Activated B cell treated with CpG ODN at 0.5 μM for 24 hours (primary cell): ENCODE measurements around the gene GLIPR1. TPM values are rescaled to one million over a fixed set of nuclear protein-coding genes. Genes with fewer than 3 reads are reported as not detected.
"Not testable (repeated sequence)": the region's sequence is repeated elsewhere in the genome, so short reads cannot be mapped to it uniquely, and the experiment has no call there.

Source experiments
- ATAC-seq: fragments of 200-7000 bp; cut with Tn5 transposase; one replicate; pipeline ENCODE4 v1.10.0; 2021; ENCODE audit warnings: low read depth, mild to moderate bottlenecking, moderate library complexity
- CTCF ChIA-PET: fragments of 350-600 bp; sonication (Branson Sonifier 250); formaldehyde crosslinking; loops from one replicate; lab custom pipeline; 2021; ENCODE audit warnings: antibody characterized with exemption; lab: Charles Lee
- POLR2A ChIA-PET: fragments of 350-600 bp; sonication (Branson Sonifier 250); formaldehyde crosslinking; loops from one replicate; lab custom pipeline; 2021; ENCODE audit warnings: antibody characterized with exemption; lab: Charles Lee
- DNase-seq: peaks from one replicate; pipeline ENCODE4 v3.0.0; 2022
- H3K27ac Mint-ChIP-seq: one replicate; pipeline ENCODE4 v1.8.0; 2020; ENCODE audit warnings: mixed read lengths
- H3K27me3 Mint-ChIP-seq: one replicate; pipeline ENCODE4 v1.8.0; 2021; ENCODE audit warnings: mixed read lengths
- H3K36me3 Mint-ChIP-seq: one replicate; pipeline ENCODE4 v1.8.0; 2021; ENCODE audit warnings: low read depth, mixed read lengths
- H3K4me1 Mint-ChIP-seq: one replicate; pipeline ENCODE4 v1.8.0; 2021; ENCODE audit warnings: mixed read lengths
- H3K4me3 Mint-ChIP-seq: one replicate; pipeline ENCODE4 v1.8.0; 2020; ENCODE audit warnings: mild to moderate bottlenecking, mixed read lengths
- H3K9me3 Mint-ChIP-seq: one replicate; pipeline ENCODE4 v1.8.0; 2020; ENCODE audit warnings: mixed read lengths
- CTCF ChIP-seq: fragments of 200-600 bp; IDR thresholded peaks from one replicate; pipeline ENCODE4 v1.8.0; 2022; ENCODE audit warnings: antibody characterized with exemption, mild to moderate bottlenecking
- intact Hi-C: fragments of 100-400 bp; cut with micrococcal nuclease; formaldehyde crosslinking; loops from one replicate; pipeline ENCODE4 v1.15.1; 2024
- total RNA-seq: library from RNA; stranded (reverse); gene quantifications from 2 replicates; pipeline ENCODE4 v1.2.3, GENCODE V29; 2022

The GLIPR1 gene
- total RNA-seq, 1 donor from 2014 or later, result 45.4 TPM

- no peak for TF ChIP-seq CTCF
- Mint-ChIP-seq H3K27me3 (no peaks in the 10 kb centered on the region), H3K4me1 (peaks cover 27% of the 10 kb centered on the region), H3K36me3 (peaks cover 25% of the 10 kb centered on the region), H3K4me3 (peak within 1 kb of the TSS; percentile 99), H3K9me3 (no peaks in the 10 kb centered on the region), H3K27ac (peak within 1 kb of the TSS; percentile 99)
- intact Hi-C loops, result loop anchor here (1.0 to 2.0 kb wide), 10 partner anchors 30 to 1253 kb away; partner anchors contain the start of genes ATXN7L3B, BBS10, GLIPR1L2 and NAP1L1
- ATAC-seq (peak; percentile 96), DNase-seq (peak; percentile 72)
- CTCF ChIA-PET, result interaction anchor here (0.9 to 2.9 kb wide), 8 partner anchors 11 to 837 kb away, joined by 3 to 10 read pairs (median 4); partner anchors contain the start of genes BBS10 and GLIPR1L1
- POLR2A ChIA-PET, result interaction anchor here (0.7 to 2.0 kb wide), 15 partner anchors 10 to 1252 kb away, joined by 3 to 41 read pairs (median 5); partner anchors contain the start of genes BBS10, GLIPR1, GLIPR1L2 and NAP1L1
These were observed 30.8 kb downstream of the GLIPR1 start, which contains the start of gene KRR1 for GRCh38 chr12:75511116-75512048. Gene KRR1, minus strand, starts transcription at chr12:75511609. Its CDS starts 12 bp downstream, at chr12:75511597.

- CTCF ChIA-PET, ATAC-seq: not testable (repeated sequence)
- intact Hi-C loops, result loop anchor here (10.0 kb wide), 1 partner anchor 394 kb away; no protein-coding TSS in a partner anchor
These were observed 40.7 kb downstream of the GLIPR1 start for GRCh38 chr12:75521224-75521623.

GRCh38 chr12:75522124-75522523 is 41.6 kb downstream of the GLIPR1 start:
- H3K9me3 Mint-ChIP-seq, H3K4me3 Mint-ChIP-seq, H3K36me3 Mint-ChIP-seq, POLR2A ChIA-PET, CTCF ChIA-PET, H3K27ac Mint-ChIP-seq, H3K4me1 Mint-ChIP-seq, ATAC-seq, DNase-seq: not testable (repeated sequence)
- peaks cover 27% of the 10 kb centered on the region for H3K27me3 Mint-ChIP-seq
- intact Hi-C loops, result loop anchor here (10.0 kb wide), 1 partner anchor 393 kb away; no protein-coding TSS in a partner anchor

More at GRCh38 chr12:75521224-75521623, 40.7 kb downstream of the GLIPR1 start:
- peaks cover 27% of the 10 kb centered on the region for H3K27me3 Mint-ChIP-seq
- H3K4me3 Mint-ChIP-seq, DNase-seq, H3K36me3 Mint-ChIP-seq, H3K9me3 Mint-ChIP-seq, H3K4me1 Mint-ChIP-seq, H3K27ac Mint-ChIP-seq, POLR2A ChIA-PET: not testable (repeated sequence)

GRCh38 chr12:75525263-75525662 is 44.7 kb downstream of the GLIPR1 start:
- no peaks in the 10 kb centered on the region for H3K9me3 Mint-ChIP-seq
- no peak for TF ChIP-seq CTCF
- no peak for ATAC-seq
- H3K4me1 Mint-ChIP-seq, result peaks cover 6% of the 10 kb centered on the region
- intact Hi-C loops, result loop anchor here (5.0 to 10.0 kb wide), 2 partner anchors 390 to 822 kb away; partner anchors contain the start of gene BBS10
- H3K27ac Mint-ChIP-seq, result no peak overlapping the region
- CTCF ChIA-PET, result interaction anchor here (0.8 to 6.1 kb wide), 3 partner anchors 512 to 1062 kb away, joined by 3 to 121 read pairs (median 3); no protein-coding TSS in a partner anchor
- H3K4me3 Mint-ChIP-seq, result no peak overlapping the region
- H3K36me3 Mint-ChIP-seq, result no peaks in the 10 kb centered on the region
- POLR2A ChIA-PET, result no interaction called here
- peaks cover 30% of the 10 kb centered on the region for H3K27me3 Mint-ChIP-seq
- no peak for DNase-seq

- no peak overlapping the region for H3K4me3 Mint-ChIP-seq
- ATAC-seq (peak; percentile 74), DNase-seq (no peak)
- intact Hi-C loops, result loop anchor here (1.0 to 10.0 kb wide), 6 partner anchors 388 to 1059 kb away; partner anchors contain the start of gene BBS10
- no peaks in the 10 kb centered on the region for H3K36me3 Mint-ChIP-seq
- CTCF ChIA-PET, result interaction anchor here (0.6 to 6.1 kb wide), 21 partner anchors 13 to 1061 kb away, joined by 3 to 121 read pairs (median 4); partner anchors contain the start of genes BBS10 and PHLDA1
- H3K4me1 Mint-ChIP-seq, result peaks cover 6% of the 10 kb centered on the region
- H3K9me3 Mint-ChIP-seq, result no peaks in the 10 kb centered on the region
- H3K27me3 Mint-ChIP-seq, result peaks cover 31% of the 10 kb centered on the region
- TF ChIP-seq CTCF, result no peak
- POLR2A ChIA-PET, result interaction anchor here (1.0 to 1.7 kb wide), 3 partner anchors 16 to 510 kb away, joined by 5 to 9 read pairs (median 5); partner anchors contain the start of genes KRR1 and PHLDA1
- no peak overlapping the region for H3K27ac Mint-ChIP-seq
These were observed 46.3 kb downstream of the GLIPR1 start for GRCh38 chr12:75526655-75527511.
